Panc1 (cell line): ENCODE data around the gene AFG3L2. TPM values are rescaled to one million over a fixed set of nuclear protein-coding genes. Genes with fewer than 3 reads are reported as not detected.

Source experiments
- ATAC-seq: fragments of 200-7000 bp; cut with Tn5 transposase; 2 replicates; pipeline ENCODE4 v1.9.1; 2020; ENCODE audit warnings: mild to moderate bottlenecking, moderate library complexity
- BruUV-seq: library from RNA; stranded (reverse); fragments of 400-500 nt; replicated peaks from 2 replicates; lab custom pipeline; 2021; lab: Mats Ljungman, UMichigan
- CTCF ChIA-PET: fragments of 300-600 bp; sonication (Branson Sonifier 250); formaldehyde crosslinking; loops from one replicate; lab custom pipeline; 2022; ENCODE audit warnings: antibody characterized with exemption; lab: Charles Lee
- POLR2A ChIA-PET: fragments of 300-600 bp; sonication (Branson Sonifier 250); formaldehyde crosslinking; loops from one replicate; lab custom pipeline; 2022; ENCODE audit warnings: antibody characterized with exemption; lab: Charles Lee
- DNase-seq: peaks from one replicate; pipeline ENCODE4 v3.0.0-alpha.2; 2010; ENCODE audit warnings: low read depth, low spot score
- H3K27ac ChIP-seq: 2 replicates; pipeline ENCODE4 v1.5.1; 2011; ENCODE audit warnings: mild to moderate bottlenecking, low read length, inconsistent platforms
- H3K27me3 ChIP-seq: fragments of 200-500 bp; sonication (Bioruptor generic); 2 replicates; pipeline ENCODE4 v1.6.0; 2014; ENCODE audit warnings: low read length, inconsistent platforms; ENCODE audit not compliant: control insufficient read depth, insufficient read depth
- H3K36me3 ChIP-seq: fragments of 200-500 bp; sonication (Bioruptor generic); 2 replicates; pipeline ENCODE4 v1.5.1; 2014; ENCODE audit warnings: inconsistent platforms, mild to moderate bottlenecking, low read length, moderate library complexity; ENCODE audit not compliant: control insufficient read depth, insufficient read depth
- H3K4me1 ChIP-seq: 2 replicates; pipeline ENCODE4 v1.5.1; 2011; ENCODE audit warnings: inconsistent platforms, mild to moderate bottlenecking, low read length, moderate library complexity; ENCODE audit not compliant: control insufficient read depth, insufficient read depth
- H3K4me3 ChIP-seq, 2 experiments: 2 replicates each; pipeline ENCODE4 v1.5.1; 2011 to 2012; ENCODE audit warnings: low read depth in 2 of 2, low read length in 2 of 2, mild to moderate bottlenecking in 2 of 2, inconsistent platforms in 1 of 2, moderate library complexity in 1 of 2
- H3K9me3 ChIP-seq: fragments of 200-500 bp; sonication (Bioruptor generic); 2 replicates; pipeline ENCODE4 v1.5.1; 2014; ENCODE audit warnings: low read depth, mild to moderate bottlenecking, inconsistent platforms, low read length, moderate library complexity; ENCODE audit not compliant: control insufficient read depth, insufficient read depth
- CTCF ChIP-seq: fragments of 450-650 bp; IDR thresholded peaks from 2 replicates; pipeline ENCODE4 v1.5.1; 2017; ENCODE audit warnings: mild to moderate bottlenecking
- POLR2AphosphoS5 ChIP-seq: IDR thresholded peaks from 2 replicates; pipeline ENCODE4 v1.6.1; 2012; ENCODE audit warnings: mild to moderate bottlenecking, low read depth, low read length, moderate library complexity
- REST ChIP-seq, 2 experiments: IDR thresholded peaks; 2 replicates each; pipeline ENCODE4 v1.6.1; 2011 to 2012; ENCODE audit warnings: low read depth in 2 of 2, control low read depth in 1 of 2, low read length in 1 of 2, mild to moderate bottlenecking in 1 of 2, moderate library complexity in 1 of 2; ENCODE audit not compliant: insufficient read depth in 1 of 2
- SIN3A ChIP-seq: IDR thresholded peaks from 2 replicates; pipeline ENCODE4 v1.6.1; 2012; ENCODE audit warnings: low read depth, mild to moderate bottlenecking, low read length, moderate library complexity, borderline replicate concordance; ENCODE audit not compliant: insufficient read depth
- TCF7L2 ChIP-seq: IDR thresholded peaks from 2 replicates; pipeline ENCODE4 v1.6.1; 2011; ENCODE audit warnings: mild to moderate bottlenecking, low read depth, low read length, inconsistent platforms
- in situ Hi-C: cut with HindIII; loops from 2 replicates; pipeline ENCODE4 v1.10.0; 2016; ENCODE audit warnings: low sequenced_read_pairs, low pct_unique_long_range_greater_than_20kb
- intact Hi-C: fragments of 100-400 bp; cut with micrococcal nuclease; formaldehyde crosslinking; loops from one replicate; pipeline ENCODE4 v1.10.0; 2022; ENCODE audit not compliant: unreplicated experiment
- total RNA-seq: library from RNA; stranded (reverse); gene quantifications from one replicate; pipeline ENCODE4 v1.2.1, GENCODE V29; 2021; ENCODE audit not compliant: unreplicated experiment

The AFG3L2 gene
- total RNA-seq, 1 experiment from 2014 or later: 58.0 TPM

- Histone ChIP-seq H3K36me3 (peaks cover 3% of the 10 kb centered on the region; the same call in 1 of the 2 replicates), H3K4me1 (peaks cover 3% of the 10 kb centered on the region; the same call in 1 of the 2 replicates), H3K4me3 (no peak overlapping the region), H3K9me3 (no peaks in the 10 kb centered on the region), H3K27ac (no peak overlapping the region), H3K27me3 (no peaks in the 10 kb centered on the region)
- no peak for DNase-seq
- BruUV-seq: no TSS peak
- intact Hi-C loops: no loop called here
- no peak for TF ChIP-seq REST (IDR thresholded peaks at IDR 0.05; ENCODE audit: insufficient read depth in 1 of 2, low read depth in 2 of 2, low read length in 1 of 2)
- TF ChIP-seq CTCF: no peak
- TF ChIP-seq POLR2AphosphoS5: no peak
- TF ChIP-seq TCF7L2: no peak
- TF ChIP-seq SIN3A: no peak
- ATAC-seq: no peak
- ChIA-PET POLR2A (interaction anchor here (0.6 kb wide), 1 partner anchor 536 kb away, joined by 9 read pairs; no protein-coding TSS in a partner anchor), CTCF (no interaction called here)
- in situ Hi-C loops: no loop called here
These were observed 42.6 kb downstream of the AFG3L2 start for GRCh38 chr18:12334366-12334808.

- Histone ChIP-seq H3K36me3 (peaks cover 8% of the 10 kb centered on the region), H3K4me3 (no peak overlapping the region), H3K27ac (no peak overlapping the region), H3K9me3 (no peaks in the 10 kb centered on the region), H3K27me3 (no peaks in the 10 kb centered on the region), H3K4me1 (peaks cover 3% of the 10 kb centered on the region; the same call in 1 of the 2 replicates)
- DNase-seq (no peak), ATAC-seq (peak; percentile 47; the same call in 1 of the 2 replicates)
- intact Hi-C loops: no loop called here
- POLR2A ChIA-PET: interaction anchor here (0.6 kb wide), 1 partner anchor 537 kb away, joined by 9 read pairs; no protein-coding TSS in a partner anchor
- no TSS peak for BruUV-seq
- TF ChIP-seq CTCF: no peak
- TF ChIP-seq TCF7L2: no peak
- no peak for TF ChIP-seq POLR2AphosphoS5
- no peak for TF ChIP-seq REST (IDR thresholded peaks at IDR 0.05; ENCODE audit: insufficient read depth in 1 of 2, low read depth in 2 of 2, low read length in 1 of 2)
- TF ChIP-seq SIN3A: no peak
- in situ Hi-C loops: no loop called here
- CTCF ChIA-PET: no interaction called here
These were observed 43.3 kb downstream of the AFG3L2 start for GRCh38 chr18:12333506-12334290.
